ENCODE data around the gene DLG1. TPM values are rescaled to one million over a fixed set of nuclear protein-coding genes. Genes with fewer than 3 reads are reported as not detected.

Gene DLG1
- total and polyA plus RNA-seq, 4 donors: 12.7 to 51.2 (median 22.3) TPM

DNA sequence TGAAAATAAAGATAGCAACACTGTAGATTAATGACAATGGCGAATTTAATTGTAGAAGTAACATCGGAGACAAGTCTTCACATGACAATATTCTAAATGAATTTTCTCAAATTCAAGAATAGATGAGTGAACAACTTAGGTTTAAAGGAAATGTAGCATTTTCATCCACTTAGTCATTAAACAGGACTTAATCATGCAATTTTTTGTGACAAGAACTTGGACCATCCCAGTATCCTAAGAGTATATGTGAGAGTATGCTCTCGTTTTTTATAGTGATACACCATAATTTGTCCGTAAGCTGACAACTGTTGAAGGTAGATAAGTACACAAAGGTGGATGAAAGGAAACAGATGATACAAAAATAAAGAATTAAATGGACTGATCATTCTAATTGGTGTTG lies 81.5 kb downstream of the DLG1 start (continued):
- TF ChIP-seq, protein P1, sequence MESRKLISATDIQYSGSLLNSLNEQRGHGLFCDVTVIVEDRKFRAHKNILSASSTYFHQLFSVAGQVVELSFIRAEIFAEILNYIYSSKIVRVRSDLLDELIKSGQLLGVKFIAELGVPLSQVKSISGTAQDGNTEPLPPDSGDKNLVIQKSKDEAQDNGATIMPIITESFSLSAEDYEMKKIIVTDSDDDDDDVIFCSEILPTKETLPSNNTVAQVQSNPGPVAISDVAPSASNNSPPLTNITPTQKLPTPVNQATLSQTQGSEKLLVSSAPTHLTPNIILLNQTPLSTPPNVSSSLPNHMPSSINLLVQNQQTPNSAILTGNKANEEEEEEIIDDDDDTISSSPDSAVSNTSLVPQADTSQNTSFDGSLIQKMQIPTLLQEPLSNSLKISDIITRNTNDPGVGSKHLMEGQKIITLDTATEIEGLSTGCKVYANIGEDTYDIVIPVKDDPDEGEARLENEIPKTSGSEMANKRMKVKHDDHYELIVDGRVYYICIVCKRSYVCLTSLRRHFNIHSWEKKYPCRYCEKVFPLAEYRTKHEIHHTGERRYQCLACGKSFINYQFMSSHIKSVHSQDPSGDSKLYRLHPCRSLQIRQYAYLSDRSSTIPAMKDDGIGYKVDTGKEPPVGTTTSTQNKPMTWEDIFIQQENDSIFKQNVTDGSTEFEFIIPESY (IDR thresholded peaks at IDR 0.05): no peak
- TF ChIP-seq EGR1 (IDR thresholded peaks at IDR 0.05; ENCODE audit: low read depth in 2 of 2) (no peak), FOXA2 (IDR thresholded peaks at IDR 0.05) (no peak), TAF1 (conservative IDR thresholded peaks at IDR 0.05) (no peak)
- TF ChIP-seq, protein P2, sequence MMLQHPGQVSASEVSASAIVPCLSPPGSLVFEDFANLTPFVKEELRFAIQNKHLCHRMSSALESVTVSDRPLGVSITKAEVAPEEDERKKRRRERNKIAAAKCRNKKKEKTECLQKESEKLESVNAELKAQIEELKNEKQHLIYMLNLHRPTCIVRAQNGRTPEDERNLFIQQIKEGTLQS (IDR thresholded peaks at IDR 0.05): no peak

DNA sequence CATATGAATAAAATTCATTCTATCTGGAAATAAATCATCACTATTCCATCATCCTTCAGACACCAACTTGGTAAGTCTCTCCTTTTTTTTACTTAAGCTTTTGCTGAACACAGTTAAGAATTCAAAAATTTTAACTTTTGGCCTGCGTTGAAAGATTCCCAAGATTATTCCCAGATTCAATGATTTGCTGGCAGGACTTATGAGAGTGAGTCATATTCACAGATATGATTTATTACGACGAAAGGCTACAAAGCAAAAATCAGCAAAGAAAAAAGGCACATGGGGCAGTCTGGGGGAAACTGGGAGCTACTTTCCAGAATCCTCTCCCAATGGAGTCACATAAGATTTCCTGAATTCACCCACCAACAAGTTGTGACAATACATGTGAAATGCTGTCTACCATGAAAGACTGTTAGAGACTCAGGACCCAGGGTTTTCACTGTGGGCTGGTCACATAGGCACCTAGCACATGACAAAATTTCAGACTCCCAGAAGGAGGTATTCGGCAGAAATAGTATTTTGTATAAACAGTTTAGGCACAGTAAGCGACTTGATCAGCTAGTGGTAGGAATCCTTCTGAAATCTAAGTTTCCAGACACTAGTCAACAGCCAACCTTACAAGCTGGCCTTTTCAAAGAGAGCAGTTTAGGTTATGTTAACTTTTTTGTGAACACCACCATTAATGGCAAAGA lies 82.1 kb downstream of the DLG1 start:
- H3K4me3 ChIP-seq (ENCODE audit: low read depth in 1 of 3, low read length in 3 of 3): no peak overlapping the region
- WGBS: 84% methylated on average over 5 of the region's 5 CpGs
- no peak overlapping the region for H3K27ac ChIP-seq (ENCODE audit: low read depth in 1 of 2, low read length in 2 of 2)
- no peak for DNase-seq (ENCODE audit: low spot score)
- peaks cover 0 to 11% (median 5%) of the 10 kb centered on the region in 4 donors for H3K4me1 ChIP-seq (ENCODE audit: control insufficient read depth in 4 of 4, insufficient read depth in 4 of 4, low read length in 3 of 4)
- H3K36me3 ChIP-seq (ENCODE audit: control insufficient read depth in 4 of 4, insufficient read depth in 3 of 4, low read depth in 1 of 4, low read length in 3 of 4): no peaks in the 10 kb centered on the region
- H3K27me3 ChIP-seq (ENCODE audit: control insufficient read depth in 4 of 4, insufficient read depth in 4 of 4, low read length in 3 of 4): no peaks in the 10 kb centered on the region
- no peaks in the 10 kb centered on the region for H3K9me3 ChIP-seq (ENCODE audit: control insufficient read depth in 4 of 4, low read length in 3 of 4)
- TF ChIP-seq HNF4G (IDR thresholded peaks at IDR 0.05) (no peak), GABPA (IDR thresholded peaks at IDR 0.05 in 1 of 2, conservative IDR thresholded peaks at IDR 0.05 in 1 of 2) (no peak), FOXA1 (IDR thresholded peaks at IDR 0.05) (no peak), EGR1 (IDR thresholded peaks at IDR 0.05; ENCODE audit: low read depth in 2 of 2) (no peak), FOXA2 (IDR thresholded peaks at IDR 0.05) (no peak), HNF4A (conservative IDR thresholded peaks at IDR 0.05) (no peak), SP1 (IDR thresholded peaks at IDR 0.05) (no peak), TAF1 (conservative IDR thresholded peaks at IDR 0.05) (no peak), RAD21 (IDR thresholded peaks at IDR 0.05) (no peak), JUND (IDR thresholded peaks at IDR 0.05) (no peak), RXRA (IDR thresholded peaks at IDR 0.05) (no peak), YY1 (IDR thresholded peaks at IDR 0.05) (no peak), NR2F2 (IDR thresholded peaks at IDR 0.05) (no peak)
- TF ChIP-seq, protein P3, sequence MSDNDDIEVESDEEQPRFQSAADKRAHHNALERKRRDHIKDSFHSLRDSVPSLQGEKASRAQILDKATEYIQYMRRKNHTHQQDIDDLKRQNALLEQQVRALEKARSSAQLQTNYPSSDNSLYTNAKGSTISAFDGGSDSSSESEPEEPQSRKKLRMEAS (IDR thresholded peaks at IDR 0.05): no peak
- TF ChIP-seq, protein P4, sequence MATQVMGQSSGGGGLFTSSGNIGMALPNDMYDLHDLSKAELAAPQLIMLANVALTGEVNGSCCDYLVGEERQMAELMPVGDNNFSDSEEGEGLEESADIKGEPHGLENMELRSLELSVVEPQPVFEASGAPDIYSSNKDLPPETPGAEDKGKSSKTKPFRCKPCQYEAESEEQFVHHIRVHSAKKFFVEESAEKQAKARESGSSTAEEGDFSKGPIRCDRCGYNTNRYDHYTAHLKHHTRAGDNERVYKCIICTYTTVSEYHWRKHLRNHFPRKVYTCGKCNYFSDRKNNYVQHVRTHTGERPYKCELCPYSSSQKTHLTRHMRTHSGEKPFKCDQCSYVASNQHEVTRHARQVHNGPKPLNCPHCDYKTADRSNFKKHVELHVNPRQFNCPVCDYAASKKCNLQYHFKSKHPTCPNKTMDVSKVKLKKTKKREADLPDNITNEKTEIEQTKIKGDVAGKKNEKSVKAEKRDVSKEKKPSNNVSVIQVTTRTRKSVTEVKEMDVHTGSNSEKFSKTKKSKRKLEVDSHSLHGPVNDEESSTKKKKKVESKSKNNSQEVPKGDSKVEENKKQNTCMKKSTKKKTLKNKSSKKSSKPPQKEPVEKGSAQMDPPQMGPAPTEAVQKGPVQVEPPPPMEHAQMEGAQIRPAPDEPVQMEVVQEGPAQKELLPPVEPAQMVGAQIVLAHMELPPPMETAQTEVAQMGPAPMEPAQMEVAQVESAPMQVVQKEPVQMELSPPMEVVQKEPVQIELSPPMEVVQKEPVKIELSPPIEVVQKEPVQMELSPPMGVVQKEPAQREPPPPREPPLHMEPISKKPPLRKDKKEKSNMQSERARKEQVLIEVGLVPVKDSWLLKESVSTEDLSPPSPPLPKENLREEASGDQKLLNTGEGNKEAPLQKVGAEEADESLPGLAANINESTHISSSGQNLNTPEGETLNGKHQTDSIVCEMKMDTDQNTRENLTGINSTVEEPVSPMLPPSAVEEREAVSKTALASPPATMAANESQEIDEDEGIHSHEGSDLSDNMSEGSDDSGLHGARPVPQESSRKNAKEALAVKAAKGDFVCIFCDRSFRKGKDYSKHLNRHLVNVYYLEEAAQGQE (IDR thresholded peaks at IDR 0.05): no peak
- TF ChIP-seq, protein P1 (IDR thresholded peaks at IDR 0.05): no peak
- TF ChIP-seq, protein P5, sequence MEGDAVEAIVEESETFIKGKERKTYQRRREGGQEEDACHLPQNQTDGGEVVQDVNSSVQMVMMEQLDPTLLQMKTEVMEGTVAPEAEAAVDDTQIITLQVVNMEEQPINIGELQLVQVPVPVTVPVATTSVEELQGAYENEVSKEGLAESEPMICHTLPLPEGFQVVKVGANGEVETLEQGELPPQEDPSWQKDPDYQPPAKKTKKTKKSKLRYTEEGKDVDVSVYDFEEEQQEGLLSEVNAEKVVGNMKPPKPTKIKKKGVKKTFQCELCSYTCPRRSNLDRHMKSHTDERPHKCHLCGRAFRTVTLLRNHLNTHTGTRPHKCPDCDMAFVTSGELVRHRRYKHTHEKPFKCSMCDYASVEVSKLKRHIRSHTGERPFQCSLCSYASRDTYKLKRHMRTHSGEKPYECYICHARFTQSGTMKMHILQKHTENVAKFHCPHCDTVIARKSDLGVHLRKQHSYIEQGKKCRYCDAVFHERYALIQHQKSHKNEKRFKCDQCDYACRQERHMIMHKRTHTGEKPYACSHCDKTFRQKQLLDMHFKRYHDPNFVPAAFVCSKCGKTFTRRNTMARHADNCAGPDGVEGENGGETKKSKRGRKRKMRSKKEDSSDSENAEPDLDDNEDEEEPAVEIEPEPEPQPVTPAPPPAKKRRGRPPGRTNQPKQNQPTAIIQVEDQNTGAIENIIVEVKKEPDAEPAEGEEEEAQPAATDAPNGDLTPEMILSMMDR (IDR thresholded peaks at IDR 0.05; ENCODE audit: low read depth, low read length, missing input control): no peak
- TF ChIP-seq, protein P2 (IDR thresholded peaks at IDR 0.05): no peak
- no peak overlapping the region for H3K9ac ChIP-seq (ENCODE audit: low read depth in 1 of 2, low read length in 2 of 2)

All from liver (tissue), 9 donors.